Endothelial cell of umbilical vein (primary cell): ENCODE data around the gene MYH14.

Experiments
- CTCF ChIP-seq, 2 donors: IDR thresholded peaks; 1 replicate in 1 of 2; 2 replicates in 1 of 2; pipeline ENCODE4 v1.5.1; 2011; ENCODE audit warnings: low read length in 2 of 2, mild to moderate bottlenecking in 2 of 2, moderate library complexity in 2 of 2, control low read depth in 1 of 2, inconsistent platforms in 1 of 2, low read depth in 1 of 2; ENCODE audit not compliant: insufficient read depth in 1 of 2; ENCODE audit errors: extremely low read depth in 1 of 2
- TF ChIP-seq, protein P1 (sequence below): IDR thresholded peaks from 2 replicates; pipeline ENCODE4 v1.6.1; 2011; ENCODE audit not compliant: insufficient read depth, insufficient read length

DNA sequence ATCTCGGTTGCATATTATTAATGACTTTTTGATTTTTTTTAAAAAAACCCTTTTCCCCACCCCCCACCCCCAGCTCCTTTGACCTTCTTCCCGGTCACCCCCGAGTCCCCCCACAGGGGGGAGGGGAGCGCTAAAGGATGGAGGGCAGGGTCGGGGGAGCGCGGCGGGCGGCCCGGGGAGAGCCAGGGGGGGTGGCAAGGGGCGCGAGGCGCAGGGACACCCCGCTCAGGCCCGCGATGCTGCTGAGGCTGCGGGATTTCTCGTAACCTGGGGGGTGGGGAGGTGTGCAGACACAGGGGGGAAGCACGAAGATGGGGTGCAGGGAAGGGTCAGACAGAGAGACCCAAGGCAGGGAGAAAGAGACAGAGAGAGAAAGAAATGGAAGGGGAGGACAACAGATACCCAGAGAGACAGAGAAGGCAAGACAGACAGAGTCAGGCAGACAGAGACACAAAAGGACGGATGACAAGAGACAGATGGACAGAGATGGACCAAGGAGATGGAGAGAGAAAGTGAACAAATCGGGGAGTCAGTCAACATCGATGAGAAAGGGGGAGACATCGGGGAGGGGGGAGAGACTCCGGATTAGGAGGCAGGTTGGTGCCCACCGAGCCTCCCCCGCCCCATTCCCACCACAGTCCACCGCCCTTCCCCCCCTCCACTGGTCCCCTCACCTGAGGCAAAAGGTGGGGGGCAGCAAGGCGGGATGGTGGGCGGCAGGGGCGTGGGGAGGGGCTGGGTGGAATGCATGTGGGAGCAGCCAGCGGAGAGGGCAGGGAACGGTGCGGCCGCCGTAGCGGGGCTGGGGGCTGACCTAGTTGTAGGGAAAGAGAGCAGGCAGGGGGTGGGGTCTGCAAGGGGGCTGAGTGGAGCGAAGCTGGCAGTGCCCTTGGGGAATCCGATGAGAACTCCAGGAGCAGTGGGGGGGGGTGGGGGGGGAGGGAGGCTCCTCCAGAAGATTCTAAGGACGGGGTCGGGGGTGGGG lies 111.6 kb downstream of the MYH14 start:
- TF ChIP-seq CTCF (IDR thresholded peaks at IDR 0.05; ENCODE audit: extremely low read depth in 1 of 2, insufficient read depth in 1 of 2, low read depth in 1 of 2, low read length in 2 of 2) = no peak
- TF ChIP-seq, protein P1, sequence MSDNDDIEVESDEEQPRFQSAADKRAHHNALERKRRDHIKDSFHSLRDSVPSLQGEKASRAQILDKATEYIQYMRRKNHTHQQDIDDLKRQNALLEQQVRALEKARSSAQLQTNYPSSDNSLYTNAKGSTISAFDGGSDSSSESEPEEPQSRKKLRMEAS = no peak
